Vagina (tissue), 2 donors: ENCODE results near the gene NLGN1. TPM values are rescaled to one million over a fixed set of nuclear protein-coding genes. Genes with fewer than 3 reads are reported as not detected.

Experiments
- DNase-seq, 2 donors: peaks; one replicate each; pipeline ENCODE4 v3.0.0-alpha.2; 2017; ENCODE audit errors: extremely low spot score in 2 of 2
- H3K27ac ChIP-seq: fragments of 200-600 bp; sonication (generic); one replicate; pipeline ENCODE4 v1.5.1; 2019
- H3K27me3 ChIP-seq: fragments of 200-600 bp; sonication (generic); one replicate; pipeline ENCODE4 v1.5.1; 2019
- H3K36me3 ChIP-seq, 2 donors: fragments of 200-600 bp; sonication (generic); one replicate each; pipeline ENCODE4 v1.5.1; 2017 to 2019
- H3K4me1 ChIP-seq: fragments of 200-600 bp; sonication (generic); one replicate; pipeline ENCODE4 v1.5.1; 2019
- H3K4me3 ChIP-seq, 2 donors: fragments of 200-600 bp; sonication (generic); 1 replicate in 1 of 2; 2 replicates in 1 of 2; pipeline ENCODE4 v1.5.1; 2016 to 2019
- H3K9me3 ChIP-seq: fragments of 200-600 bp; sonication (generic); one replicate; pipeline ENCODE4 v1.5.1; 2019
- POLR2A ChIP-seq, 2 donors: fragments of 450-650 bp; IDR thresholded peaks; one replicate each; pipeline ENCODE4 v1.6.1; 2017; ENCODE audit warnings: antibody characterized with exemption in 2 of 2, mild to moderate bottlenecking in 2 of 2, moderate library complexity in 2 of 2
- POLR2AphosphoS5 ChIP-seq, 2 donors: sonication (generic); formaldehyde crosslinking; IDR thresholded peaks; one replicate each; pipeline ENCODE4 v1.9.0; 2017; ENCODE audit warnings: antibody characterized with exemption in 2 of 2, mild to moderate bottlenecking in 2 of 2, low read depth in 1 of 2; ENCODE audit not compliant: insufficient read depth in 1 of 2
- intact Hi-C: fragments of 100-400 bp; cut with DNase I; formaldehyde crosslinking; loops from one replicate; pipeline ENCODE4 v1.15.1; 2023
- total RNA-seq: library from RNA; depleted of rRNA; stranded (reverse); fragments of >200 nt; gene quantifications from one replicate; pipeline ENCODE4 v1.2.3, GENCODE V29; 2016
- TF ChIP-seq, protein P1 (sequence below), 3 experiments: fragments of 450-650 bp in 2 of 3; fragments of 200-600 bp in 1 of 3; sonication (generic) in 1 of 3; IDR thresholded peaks; one replicate each; pipeline ENCODE4 v1.5.1; 2017 to 2019; ENCODE audit warnings: antibody characterized with exemption in 3 of 3, mild to moderate bottlenecking in 2 of 3, moderate library complexity in 2 of 3

NLGN1 gene
- total RNA-seq, 1 donor from 2014 or later = 4.7 TPM

DNA sequence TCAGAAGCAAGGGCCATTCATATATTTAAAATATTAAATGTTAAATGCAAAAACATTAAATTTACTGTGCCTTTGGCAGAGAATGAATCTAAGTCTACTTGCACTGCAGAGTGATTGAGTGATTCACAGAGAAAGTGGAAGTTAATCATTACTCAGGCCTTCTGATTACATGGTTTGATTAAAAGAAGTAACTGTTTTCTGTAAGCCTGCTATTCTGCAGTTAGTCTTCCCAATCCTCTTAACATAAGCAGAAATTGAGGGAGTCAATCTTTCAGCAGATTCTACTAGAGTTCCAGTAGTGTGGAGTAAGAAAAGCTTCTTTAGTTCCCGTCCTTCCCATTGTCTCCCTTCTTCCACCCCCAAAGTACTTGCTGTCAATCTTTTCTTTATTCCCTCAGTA, 1.5 kb downstream of the NLGN1 start:
- Histone ChIP-seq H3K27ac (no peak overlapping the region), H3K9me3 (no peaks in the 10 kb centered on the region), H3K4me3 (no peak overlapping the region), H3K4me1 (peaks cover 5% of the 10 kb centered on the region), H3K36me3 (no peaks in the 10 kb centered on the region), H3K27me3 (no peaks in the 10 kb centered on the region)
- intact Hi-C loops = no loop called here
- no peak for TF ChIP-seq POLR2AphosphoS5 (IDR thresholded peaks at IDR 0.05; ENCODE audit: insufficient read depth in 1 of 2, low read depth in 1 of 2)
- no peak for TF ChIP-seq POLR2A (IDR thresholded peaks at IDR 0.05)
- TF ChIP-seq, protein P1, sequence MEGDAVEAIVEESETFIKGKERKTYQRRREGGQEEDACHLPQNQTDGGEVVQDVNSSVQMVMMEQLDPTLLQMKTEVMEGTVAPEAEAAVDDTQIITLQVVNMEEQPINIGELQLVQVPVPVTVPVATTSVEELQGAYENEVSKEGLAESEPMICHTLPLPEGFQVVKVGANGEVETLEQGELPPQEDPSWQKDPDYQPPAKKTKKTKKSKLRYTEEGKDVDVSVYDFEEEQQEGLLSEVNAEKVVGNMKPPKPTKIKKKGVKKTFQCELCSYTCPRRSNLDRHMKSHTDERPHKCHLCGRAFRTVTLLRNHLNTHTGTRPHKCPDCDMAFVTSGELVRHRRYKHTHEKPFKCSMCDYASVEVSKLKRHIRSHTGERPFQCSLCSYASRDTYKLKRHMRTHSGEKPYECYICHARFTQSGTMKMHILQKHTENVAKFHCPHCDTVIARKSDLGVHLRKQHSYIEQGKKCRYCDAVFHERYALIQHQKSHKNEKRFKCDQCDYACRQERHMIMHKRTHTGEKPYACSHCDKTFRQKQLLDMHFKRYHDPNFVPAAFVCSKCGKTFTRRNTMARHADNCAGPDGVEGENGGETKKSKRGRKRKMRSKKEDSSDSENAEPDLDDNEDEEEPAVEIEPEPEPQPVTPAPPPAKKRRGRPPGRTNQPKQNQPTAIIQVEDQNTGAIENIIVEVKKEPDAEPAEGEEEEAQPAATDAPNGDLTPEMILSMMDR (IDR thresholded peaks at IDR 0.05) = no peak
- DNase-seq = no peak

DNA sequence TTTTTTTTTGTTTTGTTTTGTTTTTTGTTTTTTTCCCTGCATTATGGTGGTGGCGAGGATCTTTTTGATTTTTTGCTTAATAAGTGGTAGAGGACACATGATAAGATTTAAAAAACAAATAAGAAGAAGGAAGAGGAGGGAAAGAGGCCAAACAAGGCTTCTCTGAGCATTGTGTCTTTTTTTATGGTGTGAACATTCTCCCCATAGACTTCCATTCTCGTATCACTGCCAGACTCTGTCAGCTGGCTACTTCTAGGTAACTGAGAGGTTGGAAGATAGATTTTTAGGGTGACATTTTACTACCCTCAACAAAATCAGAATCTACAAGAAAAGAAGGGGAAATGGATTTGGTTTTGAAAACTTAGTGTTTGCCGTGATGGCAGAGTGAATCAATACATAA, 3.8 kb downstream of the NLGN1 start:
- Histone ChIP-seq H3K9me3 (no peaks in the 10 kb centered on the region), H3K4me1 (no peaks in the 10 kb centered on the region), H3K4me3 (no peak overlapping the region), H3K27me3 (no peaks in the 10 kb centered on the region), H3K27ac (no peak overlapping the region), H3K36me3 (no peaks in the 10 kb centered on the region)
- TF ChIP-seq, protein P1 (IDR thresholded peaks at IDR 0.05) = no peak
- TF ChIP-seq POLR2A (IDR thresholded peaks at IDR 0.05) = no peak
- no peak for TF ChIP-seq POLR2AphosphoS5 (IDR thresholded peaks at IDR 0.05; ENCODE audit: insufficient read depth in 1 of 2, low read depth in 1 of 2)
- intact Hi-C loops = no loop called here
- no peak for DNase-seq

DNA sequence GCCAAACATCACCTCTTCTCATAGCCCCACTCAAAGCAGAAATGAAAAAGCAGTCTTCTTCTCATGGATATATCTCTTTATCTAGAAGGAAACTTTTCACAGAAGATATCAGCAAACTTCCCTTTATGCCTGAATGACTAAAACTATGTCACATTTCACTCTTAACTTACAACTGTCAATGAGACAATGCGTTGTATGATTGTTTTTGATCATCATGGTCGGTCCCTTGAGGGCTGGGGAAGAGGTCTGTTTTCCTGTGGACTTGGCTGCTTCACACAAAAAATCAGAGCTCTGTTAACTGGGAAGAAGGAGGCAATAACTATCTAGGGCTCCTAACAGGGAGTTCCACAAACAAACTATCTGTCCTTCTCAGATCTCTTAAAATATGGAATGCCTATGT, 5.1 kb downstream of the NLGN1 start:
- no peak overlapping the region for H3K4me3 ChIP-seq

DNA sequence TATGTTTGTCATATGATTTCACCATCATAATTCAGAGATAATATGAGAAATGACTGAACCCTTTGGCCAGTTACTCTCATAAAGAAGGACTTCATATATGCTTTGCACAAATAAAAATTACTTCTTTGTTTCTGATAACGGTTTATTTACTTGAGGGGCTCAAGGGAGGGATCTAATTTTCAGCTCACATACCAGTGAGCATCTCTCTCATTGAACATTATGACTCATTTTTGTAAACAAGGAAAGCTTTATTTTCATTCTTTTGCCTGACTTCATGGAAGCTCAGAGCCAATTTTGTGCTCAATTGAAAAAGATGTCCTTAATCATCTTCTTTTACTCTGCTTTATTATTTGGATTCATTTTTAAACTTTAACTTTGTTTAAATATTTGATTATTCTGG, 5.8 kb downstream of the NLGN1 start:
- Histone ChIP-seq H3K4me1 (no peaks in the 10 kb centered on the region), H3K36me3 (no peaks in the 10 kb centered on the region), H3K4me3 (no peak overlapping the region), H3K9me3 (no peaks in the 10 kb centered on the region), H3K27me3 (no peaks in the 10 kb centered on the region), H3K27ac (no peak overlapping the region)
- TF ChIP-seq POLR2A (IDR thresholded peaks at IDR 0.05) (no peak), POLR2AphosphoS5 (IDR thresholded peaks at IDR 0.05; ENCODE audit: insufficient read depth in 1 of 2, low read depth in 1 of 2) (no peak)
- TF ChIP-seq, protein P1 (IDR thresholded peaks at IDR 0.05) = no peak
- intact Hi-C loops = no loop called here
- no peak for DNase-seq

More for the DNA sequence above, 5.1 kb downstream of the NLGN1 start:
- Histone ChIP-seq H3K9me3 (no peaks in the 10 kb centered on the region), H3K27me3 (no peaks in the 10 kb centered on the region), H3K4me1 (no peaks in the 10 kb centered on the region), H3K36me3 (no peaks in the 10 kb centered on the region), H3K27ac (no peak overlapping the region)
- intact Hi-C loops = no loop called here
- no peak for TF ChIP-seq POLR2AphosphoS5 (IDR thresholded peaks at IDR 0.05; ENCODE audit: insufficient read depth in 1 of 2, low read depth in 1 of 2)
- TF ChIP-seq, protein P1 (IDR thresholded peaks at IDR 0.05) = no peak
- TF ChIP-seq POLR2A (IDR thresholded peaks at IDR 0.05) = no peak
- no peak for DNase-seq

DNA sequence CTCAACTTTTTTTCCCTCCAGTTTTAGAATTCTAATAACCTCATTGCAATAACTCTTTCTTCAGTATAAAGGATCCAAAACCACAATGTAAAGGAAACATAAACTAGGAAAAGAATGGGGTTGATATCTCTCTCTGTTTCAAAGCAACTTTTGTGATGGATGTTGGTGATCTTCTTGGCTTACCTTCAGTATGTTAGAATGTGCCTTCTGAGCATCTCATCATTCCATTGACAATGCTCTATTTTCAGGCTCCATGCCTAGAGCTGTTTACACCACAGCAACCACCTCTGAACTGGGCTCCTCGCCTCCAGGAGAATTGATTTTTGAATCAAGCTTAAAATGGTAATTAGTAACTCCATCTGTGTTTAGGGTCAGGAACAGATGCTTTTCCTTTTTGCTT, 6.6 kb downstream of the NLGN1 start:
- Histone ChIP-seq H3K36me3 (no peaks in the 10 kb centered on the region), H3K4me3 (no peak overlapping the region), H3K27me3 (no peaks in the 10 kb centered on the region), H3K4me1 (no peaks in the 10 kb centered on the region), H3K27ac (no peak overlapping the region), H3K9me3 (no peaks in the 10 kb centered on the region)
- no peak for DNase-seq
- TF ChIP-seq, protein P1 (IDR thresholded peaks at IDR 0.05) = no peak
- intact Hi-C loops = no loop called here
